NCI-H1436 treated with DMSO at 0.1 percent for 48 hours (cell line): Measurements from ENCODE around the gene DNM2.
"Not testable (repeated sequence)": the region's sequence is repeated elsewhere in the genome, so short reads cannot be mapped to it uniquely, and the experiment has no call there.

Experiments
- DNase-seq: peaks from one replicate; lab custom pipeline; 2025; lab: John Stamatoyannopoulos, UW

The DNM2 gene

DNA sequence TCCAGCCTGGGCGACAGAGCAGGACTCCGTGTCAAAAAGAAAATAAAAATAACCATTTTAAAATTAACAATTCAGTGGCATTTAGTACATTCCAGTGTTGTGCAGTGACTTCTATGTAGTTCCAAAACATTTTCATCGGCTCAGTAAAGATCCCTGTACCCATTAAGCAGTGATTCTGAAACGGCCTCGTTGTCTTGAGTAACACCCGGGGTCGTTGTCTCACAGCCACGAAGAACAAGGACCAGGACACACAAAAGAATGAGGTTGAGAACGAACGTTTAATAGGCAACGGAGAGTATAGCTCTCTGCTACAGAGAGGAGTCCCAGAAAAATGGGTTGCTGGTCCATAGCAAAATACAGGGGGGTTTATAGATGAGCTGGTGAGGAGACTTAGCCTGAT lies 120.5 kb downstream of the DNM2 start:
- DNase-seq: no peak

DNA sequence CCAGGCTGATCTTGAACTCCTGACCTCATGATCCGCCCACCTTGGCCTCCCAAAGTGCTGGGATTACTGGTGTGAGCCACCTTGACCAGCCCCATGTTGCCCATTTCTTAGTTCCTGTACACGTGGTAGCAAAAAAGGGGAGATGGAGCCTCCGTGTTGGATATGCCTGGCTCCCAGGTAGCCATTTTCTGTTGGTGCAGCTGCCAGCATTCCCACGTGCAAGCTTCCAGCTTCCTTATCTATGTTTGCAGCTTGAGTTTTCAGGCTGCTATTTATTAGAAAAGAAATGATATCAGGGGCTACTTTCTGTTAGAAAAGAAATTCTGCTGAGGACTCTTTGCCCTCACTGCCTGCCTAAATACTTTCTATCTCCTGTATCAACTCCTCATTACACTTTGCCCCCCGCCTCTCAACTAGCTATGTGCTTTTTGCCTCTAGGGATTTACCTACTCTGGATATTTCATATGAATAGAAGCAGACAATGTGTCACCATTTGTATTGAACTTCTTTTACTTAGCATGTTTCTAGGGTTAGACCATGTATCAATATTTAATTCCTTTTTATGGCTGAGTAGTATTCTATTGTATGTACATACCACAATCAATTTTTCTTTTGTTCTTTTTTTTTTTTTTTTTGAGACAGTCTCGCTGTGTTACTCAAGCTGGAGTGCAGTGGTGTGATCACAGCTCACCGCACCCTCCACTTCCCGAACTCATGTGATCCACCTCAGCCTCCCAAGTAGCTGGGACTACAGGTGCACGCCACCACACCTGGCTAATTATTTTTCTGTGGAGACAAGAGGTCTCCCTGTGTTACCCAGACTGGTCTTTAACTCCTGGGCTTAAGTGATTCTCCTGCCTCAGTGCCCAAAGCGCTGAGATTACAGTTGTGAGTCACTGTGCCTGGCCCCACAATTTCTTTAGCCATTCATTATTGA lies 121.5 kb downstream of the DNM2 start:
- no peak for DNase-seq

GRCh38 chr19:10842788-10843187 lies 124.9 kb downstream of the DNM2 start:
- DNase-seq: no peak

- no peak for DNase-seq
Measured at GRCh38 chr19:10846500-10847202, 128.8 kb downstream of the DNM2 start.

DNA sequence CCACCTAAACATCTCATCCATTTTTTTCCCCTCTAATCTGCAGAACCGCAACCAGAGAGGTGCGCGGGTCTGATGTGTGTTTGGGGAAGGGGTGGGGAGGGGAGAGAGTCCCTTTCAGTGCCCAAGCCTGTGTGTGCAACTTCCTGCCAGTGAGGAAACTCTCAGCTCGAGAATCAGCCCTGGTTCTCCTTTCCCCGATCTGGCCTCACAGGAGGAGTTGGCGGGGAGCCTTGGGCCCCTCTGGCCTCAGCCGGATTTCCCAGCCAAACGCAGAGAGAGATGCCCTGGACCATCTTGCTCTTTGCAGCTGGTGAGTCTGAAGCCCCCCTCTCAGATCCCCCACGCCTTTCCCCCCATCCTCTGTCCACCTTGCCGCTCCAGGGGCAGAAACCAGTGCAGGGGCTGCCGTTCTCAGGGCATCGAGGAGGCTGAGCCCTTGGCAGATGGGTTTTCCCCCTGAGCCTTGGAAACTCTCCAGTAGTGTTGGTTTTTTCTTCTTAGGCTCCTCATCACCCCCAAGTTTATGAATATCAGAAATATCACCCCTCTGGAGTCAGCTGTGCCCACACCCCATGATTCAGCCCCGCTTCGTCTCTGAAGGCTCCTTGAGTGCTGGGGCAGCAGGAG lies 130.5 kb downstream of the DNM2 start, which contains the start of gene C19orf38:
Gene C19orf38, plus strand, starts transcription at position 186 of the 627 bp plus-strand sequence. Its CDS starts 94 bp downstream, at position 280.
- no peak for DNase-seq

- DNase-seq: no peak
Measured at GRCh38 chr19:10850631-10851030, 132.8 kb downstream of the DNM2 start.

DNA sequence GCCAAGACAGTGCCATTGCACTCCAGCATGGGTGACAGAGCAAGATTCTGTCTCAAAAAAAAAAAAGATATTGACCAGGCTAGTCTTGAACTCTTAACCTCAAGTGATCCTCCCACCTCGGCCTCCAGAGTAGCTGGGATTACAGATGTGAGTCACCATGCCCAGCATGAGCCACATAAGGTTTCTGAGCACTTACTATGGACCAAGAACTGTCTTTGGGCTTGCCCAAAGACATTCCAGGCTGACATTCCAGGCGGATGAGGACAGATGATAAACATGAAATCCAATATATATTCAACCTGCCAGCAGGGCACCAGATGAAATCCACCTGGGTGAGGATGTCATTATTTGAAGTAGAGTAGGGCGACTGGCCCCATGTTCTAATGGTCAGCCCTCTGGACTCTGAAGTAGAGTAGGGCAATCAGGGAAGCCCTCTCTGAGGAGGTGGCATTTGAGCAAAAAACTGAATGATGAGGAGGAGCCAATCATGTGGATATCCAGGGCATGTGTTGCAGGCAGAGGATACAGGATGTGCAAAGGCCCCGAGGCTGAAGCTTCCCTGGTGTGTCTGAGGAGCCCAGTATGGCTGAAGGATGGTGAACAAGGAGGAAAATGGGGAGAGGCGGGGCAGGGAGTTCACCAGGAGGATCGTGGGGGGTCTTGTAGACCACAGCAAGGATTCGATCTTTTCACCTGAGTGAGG lies 134.4 kb downstream of the DNM2 start:
- no peak for DNase-seq

DNA sequence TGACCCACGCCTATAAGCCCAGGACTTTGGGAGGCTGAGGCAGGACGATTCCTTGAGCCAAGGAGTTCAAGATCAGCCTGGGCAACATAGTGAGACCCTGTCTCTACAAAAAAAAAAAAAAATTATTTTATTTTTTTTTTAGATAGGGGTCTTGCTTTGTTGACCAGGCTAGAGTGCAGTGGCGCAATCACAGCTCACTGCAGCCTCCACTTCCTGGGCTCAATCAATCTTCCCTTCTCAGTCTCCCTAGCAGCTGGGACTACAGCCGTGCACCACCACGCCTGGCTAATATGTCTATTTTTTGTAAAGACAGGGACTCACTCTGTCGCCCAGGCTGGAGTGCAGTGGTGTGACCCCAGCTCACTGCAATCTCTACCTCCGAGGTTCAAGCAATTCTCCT lies 135.1 kb downstream of the DNM2 start:
- no peak for DNase-seq

DNA sequence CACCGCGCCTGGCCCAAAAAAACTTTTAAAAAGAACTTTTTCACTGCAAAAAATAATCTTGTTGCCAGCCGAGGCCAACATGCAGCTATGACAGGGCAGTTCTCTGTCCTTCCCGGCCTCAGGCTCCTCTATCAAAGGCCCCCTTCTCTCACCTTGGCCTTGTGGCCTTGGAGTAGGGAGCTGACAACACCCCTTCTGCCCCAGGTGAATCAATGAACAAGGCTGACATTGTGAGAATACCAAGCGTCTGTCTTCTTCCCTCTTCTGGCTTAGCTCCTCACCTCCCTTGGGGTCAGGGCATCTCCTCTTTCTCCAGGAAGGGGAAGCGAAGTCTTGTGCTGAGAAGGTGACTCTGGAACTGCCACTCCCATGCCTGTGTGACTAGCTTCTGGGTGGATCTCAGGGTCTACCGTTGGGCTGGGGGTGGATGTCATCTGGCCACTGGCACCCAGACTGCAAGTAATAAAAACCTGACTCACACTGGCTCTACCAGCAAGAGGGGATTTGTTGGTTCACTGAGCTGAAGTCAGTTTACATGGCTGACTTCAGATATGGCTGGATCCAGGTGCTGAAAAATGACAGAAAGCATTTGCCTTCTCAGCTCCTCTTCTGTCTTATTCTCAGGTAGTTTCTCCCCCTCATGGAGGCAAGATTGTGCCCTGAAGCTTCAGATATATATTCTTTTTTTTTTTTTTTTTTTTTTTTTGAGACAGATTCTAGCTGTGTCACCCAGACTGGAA lies 136.6 kb downstream of the DNM2 start:
- no peak for DNase-seq

DNA sequence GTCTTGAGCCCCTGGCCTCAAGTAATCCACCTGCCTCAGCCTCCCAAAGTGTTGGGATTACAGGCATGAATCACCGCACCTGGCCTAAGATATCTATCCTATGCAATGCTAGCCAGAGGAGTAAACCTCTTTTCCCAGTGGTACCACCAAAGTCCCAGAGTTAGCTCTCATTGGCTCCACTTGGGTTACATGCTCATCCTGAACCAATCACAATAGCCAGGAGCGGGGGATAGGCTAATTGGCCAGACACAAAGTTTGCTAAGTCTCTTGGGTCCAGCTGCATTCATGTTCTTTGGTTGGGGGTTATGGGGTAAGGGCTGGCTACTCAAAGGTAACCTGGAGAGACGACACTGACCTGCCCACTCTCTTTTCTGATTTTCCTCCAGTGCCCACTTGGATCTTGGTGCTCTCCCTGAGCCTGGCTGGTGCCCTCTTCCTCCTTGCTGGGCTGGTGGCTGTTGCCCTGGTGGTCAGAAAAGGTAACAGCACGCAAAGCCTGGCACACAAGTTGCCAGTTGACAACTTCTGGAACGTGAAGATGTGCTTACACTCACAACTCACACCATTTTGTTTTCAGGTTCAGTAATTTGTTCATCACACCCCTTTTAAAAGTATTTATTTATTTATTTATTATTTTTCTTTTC lies 138.1 kb downstream of the DNM2 start:
- no peak for DNase-seq

- DNase-seq: not testable (repeated sequence)
Measured at GRCh38 chr19:10856899-10857298, 139.0 kb downstream of the DNM2 start.

- no peak for DNase-seq
Measured at GRCh38 chr19:10858204-10858828, 140.4 kb downstream of the DNM2 start.

DNA sequence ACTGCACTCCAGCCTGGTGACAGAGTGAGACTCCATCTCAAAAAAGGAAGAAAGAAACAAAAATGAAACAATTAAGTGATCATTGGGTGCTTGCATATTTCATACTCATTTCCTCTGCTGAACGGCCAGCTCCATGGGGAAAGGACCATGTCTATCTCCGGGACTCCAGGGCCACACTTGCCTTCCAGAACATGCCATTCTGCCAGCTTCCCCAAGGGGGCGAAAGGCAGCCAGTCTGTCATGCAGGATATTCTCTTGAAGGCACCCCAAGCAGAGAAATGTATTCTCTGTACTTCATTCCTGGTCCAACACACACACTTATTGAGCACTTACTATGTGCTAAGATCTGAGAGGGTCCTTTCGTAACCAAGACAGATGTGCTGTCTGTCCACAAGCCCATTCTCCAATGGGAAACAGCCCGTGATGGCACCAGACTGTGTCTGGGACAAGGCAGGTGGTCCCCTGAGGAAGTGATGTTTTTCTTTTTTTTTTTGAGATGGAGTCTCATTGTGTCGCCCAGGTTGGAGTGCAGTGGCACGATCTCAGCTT lies 143.3 kb downstream of the DNM2 start:
- DNase-seq: no peak

DNA sequence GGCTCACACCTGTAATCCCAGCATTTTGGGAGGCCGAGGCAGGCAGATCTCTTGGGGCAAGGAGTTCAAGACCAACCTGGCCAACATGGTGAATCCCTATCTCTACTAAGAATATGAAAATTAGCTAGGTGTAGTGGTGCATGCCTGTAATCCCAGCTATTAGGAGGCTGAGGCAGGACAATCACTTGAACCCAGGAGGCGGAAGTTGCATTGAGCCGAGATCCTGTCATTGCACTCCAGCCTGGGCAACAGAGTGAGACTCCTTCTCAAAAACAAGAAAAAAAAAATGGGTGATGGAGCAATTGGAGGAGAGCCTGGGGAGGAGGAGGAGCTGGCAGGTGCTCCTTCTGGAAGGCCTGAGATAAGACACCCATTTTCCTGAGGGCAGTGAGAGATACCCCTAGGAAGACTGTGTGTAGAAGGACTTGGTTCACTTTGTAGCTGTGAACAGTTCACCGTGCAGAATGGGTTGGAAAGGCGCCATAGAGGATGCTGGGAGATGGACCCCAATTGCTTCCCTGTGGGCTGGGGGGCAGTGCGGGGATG lies 144.8 kb downstream of the DNM2 start:
- no peak for DNase-seq

DNA sequence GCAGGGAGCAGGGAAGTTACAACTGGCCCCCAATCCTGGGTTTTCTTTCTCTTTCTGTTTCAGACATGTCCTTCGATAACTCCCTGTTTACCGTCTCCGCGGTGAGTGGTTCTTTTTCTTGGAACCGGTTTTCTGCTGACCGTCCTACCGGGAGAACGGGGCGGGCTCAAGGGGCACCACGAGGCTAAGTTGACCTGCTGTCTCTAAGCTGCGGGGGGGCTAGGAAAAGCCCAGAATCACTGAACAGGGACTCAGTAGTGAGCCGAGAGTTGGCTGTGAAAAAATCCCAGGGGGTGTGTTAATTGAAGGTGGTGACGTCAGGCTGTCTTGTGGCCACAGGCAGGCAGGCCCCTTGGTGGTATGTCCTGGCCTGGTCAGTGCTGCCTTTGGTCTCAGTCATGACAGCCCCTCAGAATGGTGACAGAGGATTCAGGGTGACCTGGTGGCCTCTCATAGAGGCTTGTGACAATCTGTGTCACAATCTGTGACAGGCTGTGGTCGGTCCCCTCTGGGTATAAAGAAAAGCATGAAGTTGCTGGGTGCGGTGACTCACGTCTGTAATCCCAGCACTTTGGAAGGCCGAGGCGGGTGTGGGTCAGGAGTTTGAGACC lies 145.3 kb downstream of the DNM2 start:
- DNase-seq: no peak

DNA sequence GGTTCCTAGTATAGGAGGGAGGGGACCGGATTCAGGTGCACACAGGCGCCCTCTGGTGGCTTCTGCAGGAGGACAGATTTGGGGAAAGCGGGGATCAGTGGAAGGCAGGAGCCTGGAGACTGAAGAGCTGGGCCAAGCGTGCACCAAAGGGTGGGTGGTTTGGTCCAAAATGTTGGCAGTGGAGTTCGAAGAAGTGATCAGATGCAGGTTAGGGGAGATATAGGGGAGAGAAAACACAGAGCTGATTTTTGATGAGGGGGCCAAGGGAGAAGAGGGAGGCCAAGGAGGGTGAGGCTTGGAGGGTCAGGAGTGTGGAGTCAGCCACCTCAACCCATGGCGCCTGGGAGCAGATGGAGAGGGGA lies 146.6 kb downstream of the DNM2 start:
- DNase-seq: peak; percentile 26

- no peak for DNase-seq
Measured at GRCh38 chr19:10866495-10866894, 148.6 kb downstream of the DNM2 start.

- DNase-seq: no peak
Measured at GRCh38 chr19:10868872-10869547, 151.1 kb downstream of the DNM2 start.

- DNase-seq: not testable (repeated sequence)
Measured at GRCh38 chr19:10869872-10870311, 152.0 kb downstream of the DNM2 start.
